Spleen (tissue), 7 donors: ENCODE data around the gene EFNA3.

ENCODE experiments used
- POLR2A ChIP-seq, 3 donors: fragments of 450-650 bp; IDR thresholded peaks; one replicate each; pipeline ENCODE4 v1.5.1; 2017; ENCODE audit warnings: antibody characterized with exemption in 3 of 3, mild to moderate bottlenecking in 1 of 3
- TF ChIP-seq, protein P1 (sequence below), 11 experiments: fragments of 200-600 bp in 7 of 11; fragments of 450-650 bp in 4 of 11; sonication (generic) in 4 of 11; IDR thresholded peaks in 8 of 11; conservative IDR thresholded peaks in 3 of 11; 1 replicate in 7 of 11; 2 replicates in 4 of 11; pipeline versions ENCODE4 v1.4.0 to v1.8.0; 2016 to 2021; ENCODE audit warnings: antibody characterized with exemption in 11 of 11, inconsistent platforms in 4 of 11, mild to moderate bottlenecking in 1 of 11
- donor health status: DM: no; HTN: no; CAD: no; lungs with moderate emphysema.
- donor health status: DM: no; HTN: no; CAD: no.
- donor health status: DM: no; HTN: no; CAD: no.

DNA sequence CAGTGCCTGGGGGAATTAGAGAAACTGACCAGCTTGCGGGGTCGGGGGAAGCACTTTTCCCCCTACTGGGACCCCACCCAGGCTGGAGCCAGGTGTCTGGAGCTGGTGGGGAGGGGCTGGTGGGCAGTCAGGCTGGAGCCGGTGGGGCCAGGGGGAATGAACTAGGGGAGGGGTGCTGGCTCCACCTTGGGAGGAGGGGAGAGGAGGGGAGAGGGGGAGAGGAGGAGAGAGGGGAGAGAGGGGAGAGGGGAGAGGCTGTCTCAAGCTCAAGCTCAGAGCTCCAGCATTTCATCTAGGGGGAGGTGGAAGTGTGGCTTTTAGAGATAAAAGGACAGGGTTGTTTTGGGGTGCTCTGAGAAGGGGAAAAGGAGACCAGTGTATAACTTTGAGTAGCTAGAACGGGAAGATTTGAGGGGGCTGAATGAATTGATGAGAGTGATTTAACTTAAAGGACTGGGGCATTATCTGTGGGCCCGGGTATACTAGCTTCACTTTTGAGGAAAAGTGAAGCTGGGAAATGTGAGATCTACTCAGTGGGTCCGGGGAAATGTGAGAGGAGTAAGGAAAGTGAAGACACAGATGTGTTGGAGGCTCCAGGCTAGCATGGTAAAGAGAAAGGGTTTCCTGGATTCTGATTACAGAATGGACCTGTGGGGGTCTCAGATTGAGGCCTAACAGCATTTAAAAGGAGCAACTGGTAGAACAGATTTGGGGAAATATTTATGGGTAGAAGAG, 51.8 kb downstream of the EFNA3 start:
- TF ChIP-seq, protein P1, sequence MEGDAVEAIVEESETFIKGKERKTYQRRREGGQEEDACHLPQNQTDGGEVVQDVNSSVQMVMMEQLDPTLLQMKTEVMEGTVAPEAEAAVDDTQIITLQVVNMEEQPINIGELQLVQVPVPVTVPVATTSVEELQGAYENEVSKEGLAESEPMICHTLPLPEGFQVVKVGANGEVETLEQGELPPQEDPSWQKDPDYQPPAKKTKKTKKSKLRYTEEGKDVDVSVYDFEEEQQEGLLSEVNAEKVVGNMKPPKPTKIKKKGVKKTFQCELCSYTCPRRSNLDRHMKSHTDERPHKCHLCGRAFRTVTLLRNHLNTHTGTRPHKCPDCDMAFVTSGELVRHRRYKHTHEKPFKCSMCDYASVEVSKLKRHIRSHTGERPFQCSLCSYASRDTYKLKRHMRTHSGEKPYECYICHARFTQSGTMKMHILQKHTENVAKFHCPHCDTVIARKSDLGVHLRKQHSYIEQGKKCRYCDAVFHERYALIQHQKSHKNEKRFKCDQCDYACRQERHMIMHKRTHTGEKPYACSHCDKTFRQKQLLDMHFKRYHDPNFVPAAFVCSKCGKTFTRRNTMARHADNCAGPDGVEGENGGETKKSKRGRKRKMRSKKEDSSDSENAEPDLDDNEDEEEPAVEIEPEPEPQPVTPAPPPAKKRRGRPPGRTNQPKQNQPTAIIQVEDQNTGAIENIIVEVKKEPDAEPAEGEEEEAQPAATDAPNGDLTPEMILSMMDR (IDR thresholded peaks at IDR 0.05 in 8 of 11, conservative IDR thresholded peaks at IDR 0.05 in 3 of 11): no peak
- TF ChIP-seq POLR2A (IDR thresholded peaks at IDR 0.05): no peak
